Osteoblast (primary cell): ENCODE results near the gene KRT78. TPM values are rescaled to one million over a fixed set of nuclear protein-coding genes. Genes with fewer than 3 reads are reported as not detected.
"Not testable (repeated sequence)": the region's sequence is repeated elsewhere in the genome, so short reads cannot be mapped to it uniquely, and the experiment has no call there.

Experiments used
- DNase-seq: peaks from one replicate; pipeline ENCODE4 v3.0.0; 2011; ENCODE audit warnings: low spot score, mixed read lengths; ENCODE audit not compliant: insufficient read length; ENCODE audit errors: missing footprints
- H2AFZ ChIP-seq: 2 replicates; pipeline ENCODE4 v1.6.0; 2011; ENCODE audit warnings: mild to moderate bottlenecking, low read length
- H3K27ac ChIP-seq: 2 replicates; pipeline ENCODE4 v1.5.1; 2011; ENCODE audit warnings: mild to moderate bottlenecking, low read depth, low read length, moderate library complexity
- H3K27me3 ChIP-seq: 2 replicates; pipeline ENCODE4 v1.6.0; 2012; ENCODE audit warnings: mild to moderate bottlenecking, control low read depth, inconsistent platforms, low read length, moderate library complexity; ENCODE audit not compliant: insufficient read depth
- H3K36me3 ChIP-seq: 2 replicates; pipeline ENCODE4 v1.5.1; 2011; ENCODE audit warnings: mild to moderate bottlenecking, low read length, control low read depth, moderate library complexity; ENCODE audit not compliant: insufficient read depth
- H3K4me1 ChIP-seq: 2 replicates; pipeline ENCODE4 v1.5.1; 2011; ENCODE audit warnings: mild to moderate bottlenecking, low read length, control low read depth, moderate library complexity; ENCODE audit not compliant: insufficient read depth
- H3K4me2 ChIP-seq: 2 replicates; pipeline ENCODE4 v1.6.0; 2011; ENCODE audit warnings: mild to moderate bottlenecking, low read length; ENCODE audit not compliant: insufficient read depth
- H3K4me3 ChIP-seq: fragments of 200-600 bp; sonication (generic); 3 replicates; pipeline ENCODE4 v1.5.1; 2012; ENCODE audit warnings: mild to moderate bottlenecking, low read length, inconsistent platforms; ENCODE audit not compliant: insufficient read depth
- H3K79me2 ChIP-seq: 2 replicates; pipeline ENCODE4 v1.6.0; 2012; ENCODE audit warnings: mild to moderate bottlenecking, low read length, control low read depth, inconsistent platforms; ENCODE audit not compliant: insufficient read depth
- H3K9me3 ChIP-seq: 2 replicates; pipeline ENCODE4 v1.5.1; 2011; ENCODE audit warnings: low read depth, low read length, control low read depth
- H4K20me1 ChIP-seq: 2 replicates; pipeline ENCODE4 v1.6.0; 2012; ENCODE audit warnings: mild to moderate bottlenecking, low read length, control low read depth; ENCODE audit not compliant: insufficient read depth
- CTCF ChIP-seq: IDR thresholded peaks from 2 replicates; pipeline ENCODE4 v1.5.1; 2011; ENCODE audit warnings: mild to moderate bottlenecking, low read depth, low read length, moderate library complexity; ENCODE audit errors: extremely low read depth
- total RNA-seq: library from RNA; depleted of rRNA; stranded (reverse); fragments of >200 nt; gene quantifications from 2 replicates; pipeline ENCODE4 v1.2.3, GENCODE V29; 2012

Gene KRT78
- total RNA-seq, 1 donor = not detected

- peaks cover 9% of the 10 kb centered on the region for H3K4me1 ChIP-seq
- no peak overlapping the region for H2AFZ ChIP-seq
- no peaks in the 10 kb centered on the region for H3K9me3 ChIP-seq
- H3K4me3 ChIP-seq = no peak overlapping the region
- peaks cover 3% of the 10 kb centered on the region for H4K20me1 ChIP-seq
- no peak overlapping the region for H3K4me2 ChIP-seq
- H3K79me2 ChIP-seq = no peaks in the 10 kb centered on the region
- no peaks in the 10 kb centered on the region for H3K36me3 ChIP-seq
- no peak for TF ChIP-seq CTCF
- no peak overlapping the region for H3K27ac ChIP-seq
- no peak for DNase-seq
- H3K27me3 ChIP-seq = peaks cover 12% of the 10 kb centered on the region
Measured at GRCh38 chr12:52856787-52857186, 8.0 kb upstream of the KRT78 start.

GRCh38 chr12:52856077-52856476 is 7.3 kb upstream of the KRT78 start:
- H3K36me3 ChIP-seq, H3K27ac ChIP-seq, H3K79me2 ChIP-seq, H3K4me3 ChIP-seq, H3K9me3 ChIP-seq, H4K20me1 ChIP-seq, H3K4me2 ChIP-seq, H3K4me1 ChIP-seq, DNase-seq, H2AFZ ChIP-seq: not testable (repeated sequence)
- H3K27me3 ChIP-seq = peaks cover 15% of the 10 kb centered on the region

GRCh38 chr12:52851787-52852186 is 3.0 kb upstream of the KRT78 start:
- Histone ChIP-seq H3K4me1 (peaks cover 4% of the 10 kb centered on the region), H3K9me3 (no peaks in the 10 kb centered on the region), H2AFZ (no peak overlapping the region), H3K27ac (no peak overlapping the region), H3K4me2 (no peak overlapping the region), H3K36me3 (no peaks in the 10 kb centered on the region), H4K20me1 (peaks cover 3% of the 10 kb centered on the region), H3K27me3 (peaks cover 16% of the 10 kb centered on the region), H3K4me3 (no peak overlapping the region), H3K79me2 (no peaks in the 10 kb centered on the region)
- no peak for TF ChIP-seq CTCF
- DNase-seq = no peak

GRCh38 chr12:52850681-52851080 is 1.9 kb upstream of the KRT78 start:
- Histone ChIP-seq H3K27me3 (peaks cover 16% of the 10 kb centered on the region), H3K79me2 (no peaks in the 10 kb centered on the region), H2AFZ (no peak overlapping the region), H3K27ac (no peak overlapping the region), H3K4me1 (peaks cover 4% of the 10 kb centered on the region), H3K4me2 (no peak overlapping the region), H3K9me3 (no peaks in the 10 kb centered on the region), H3K36me3 (no peaks in the 10 kb centered on the region), H3K4me3 (no peak overlapping the region), H4K20me1 (peaks cover 3% of the 10 kb centered on the region)
- DNase-seq = peak; percentile 18
- TF ChIP-seq CTCF = no peak
